ENCODE results near the gene ZMYM1.
"Not testable (repeated sequence)": the region's sequence is repeated elsewhere in the genome, so short reads cannot be mapped to it uniquely, and the experiment has no call there.

The ZMYM1 gene

GRCh38 chr1:35120458-35121133 is 41.4 kb downstream of the ZMYM1 start:
- Histone ChIP-seq H3K36me3 (peaks cover 2% of the 10 kb centered on the region), H3K9me3 (ENCODE audit: severe bottlenecking) (no peaks in the 10 kb centered on the region), H3K4me3 (ENCODE audit: low read depth, low read length) (no peak overlapping the region), H3K27me3 (ENCODE audit: insufficient read depth, low read depth, severe bottlenecking) (no peaks in the 10 kb centered on the region), H3K27ac (no peak overlapping the region)
- no peak for DNase-seq
- TF ChIP-seq, protein P1, sequence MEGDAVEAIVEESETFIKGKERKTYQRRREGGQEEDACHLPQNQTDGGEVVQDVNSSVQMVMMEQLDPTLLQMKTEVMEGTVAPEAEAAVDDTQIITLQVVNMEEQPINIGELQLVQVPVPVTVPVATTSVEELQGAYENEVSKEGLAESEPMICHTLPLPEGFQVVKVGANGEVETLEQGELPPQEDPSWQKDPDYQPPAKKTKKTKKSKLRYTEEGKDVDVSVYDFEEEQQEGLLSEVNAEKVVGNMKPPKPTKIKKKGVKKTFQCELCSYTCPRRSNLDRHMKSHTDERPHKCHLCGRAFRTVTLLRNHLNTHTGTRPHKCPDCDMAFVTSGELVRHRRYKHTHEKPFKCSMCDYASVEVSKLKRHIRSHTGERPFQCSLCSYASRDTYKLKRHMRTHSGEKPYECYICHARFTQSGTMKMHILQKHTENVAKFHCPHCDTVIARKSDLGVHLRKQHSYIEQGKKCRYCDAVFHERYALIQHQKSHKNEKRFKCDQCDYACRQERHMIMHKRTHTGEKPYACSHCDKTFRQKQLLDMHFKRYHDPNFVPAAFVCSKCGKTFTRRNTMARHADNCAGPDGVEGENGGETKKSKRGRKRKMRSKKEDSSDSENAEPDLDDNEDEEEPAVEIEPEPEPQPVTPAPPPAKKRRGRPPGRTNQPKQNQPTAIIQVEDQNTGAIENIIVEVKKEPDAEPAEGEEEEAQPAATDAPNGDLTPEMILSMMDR (IDR thresholded peaks at IDR 0.05; ENCODE audit: low read depth, low read length): no peak

GRCh38 chr1:35122311-35122710 is 43.1 kb downstream of the ZMYM1 start:
- TF ChIP-seq, protein P1 (IDR thresholded peaks at IDR 0.05; ENCODE audit: low read depth, low read length): no peak
- Histone ChIP-seq H3K27me3 (ENCODE audit: insufficient read depth, low read depth, severe bottlenecking) (no peaks in the 10 kb centered on the region), H3K9me3 (ENCODE audit: severe bottlenecking) (no peaks in the 10 kb centered on the region), H3K4me3 (ENCODE audit: low read depth, low read length) (no peak overlapping the region), H3K36me3 (peaks cover 2% of the 10 kb centered on the region), H3K27ac (no peak overlapping the region)
- no peak for DNase-seq

DNA sequence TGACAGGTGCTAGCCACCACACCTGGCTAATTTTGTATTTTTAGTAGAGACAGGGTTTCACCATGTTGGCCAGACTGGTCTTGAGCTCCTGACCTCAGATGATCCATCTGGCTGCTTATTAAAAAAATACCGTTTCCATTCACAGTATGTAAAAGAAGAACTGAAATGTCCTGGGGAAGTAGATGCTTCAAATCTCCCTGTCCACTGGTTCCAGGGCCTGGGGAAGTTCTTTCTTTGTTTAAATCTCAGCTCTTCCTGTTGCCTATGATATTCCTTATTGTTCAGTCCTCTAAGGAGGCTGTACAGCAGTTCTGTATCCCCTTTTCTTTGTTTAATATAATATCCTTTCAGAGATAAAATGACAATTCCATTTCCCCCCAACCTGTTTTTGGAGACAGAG is 47.4 kb downstream of the ZMYM1 start:
- no peak overlapping the region for H3K27ac ChIP-seq
- TF ChIP-seq, protein P1 (IDR thresholded peaks at IDR 0.05; ENCODE audit: low read depth, low read length): no peak
- no peaks in the 10 kb centered on the region for H3K9me3 ChIP-seq (ENCODE audit: severe bottlenecking)
- H3K36me3 ChIP-seq: no peaks in the 10 kb centered on the region
- DNase-seq: no peak
- H3K4me3 ChIP-seq (ENCODE audit: low read depth, low read length): no peak overlapping the region
- no peaks in the 10 kb centered on the region for H3K27me3 ChIP-seq (ENCODE audit: insufficient read depth, low read depth, severe bottlenecking)

GRCh38 chr1:35129080-35129479 is 49.9 kb downstream of the ZMYM1 start:
- DNase-seq: no peak
- Histone ChIP-seq H3K9me3 (ENCODE audit: severe bottlenecking) (no peaks in the 10 kb centered on the region), H3K36me3 (no peaks in the 10 kb centered on the region), H3K27ac (no peak overlapping the region), H3K27me3 (ENCODE audit: insufficient read depth, low read depth, severe bottlenecking) (no peaks in the 10 kb centered on the region), H3K4me3 (ENCODE audit: low read depth, low read length) (no peak overlapping the region)
- TF ChIP-seq, protein P1 (IDR thresholded peaks at IDR 0.05; ENCODE audit: low read depth, low read length): no peak

GRCh38 chr1:35136780-35137179 is 57.6 kb downstream of the ZMYM1 start:
- Histone ChIP-seq H3K36me3 (no peaks in the 10 kb centered on the region), H3K9me3 (ENCODE audit: severe bottlenecking) (no peaks in the 10 kb centered on the region), H3K27me3 (ENCODE audit: insufficient read depth, low read depth, severe bottlenecking) (no peaks in the 10 kb centered on the region), H3K4me3 (ENCODE audit: low read depth, low read length) (no peak overlapping the region), H3K27ac (no peak overlapping the region)
- TF ChIP-seq, protein P1 (IDR thresholded peaks at IDR 0.05; ENCODE audit: low read depth, low read length): no peak
- DNase-seq: no peak

DNA sequence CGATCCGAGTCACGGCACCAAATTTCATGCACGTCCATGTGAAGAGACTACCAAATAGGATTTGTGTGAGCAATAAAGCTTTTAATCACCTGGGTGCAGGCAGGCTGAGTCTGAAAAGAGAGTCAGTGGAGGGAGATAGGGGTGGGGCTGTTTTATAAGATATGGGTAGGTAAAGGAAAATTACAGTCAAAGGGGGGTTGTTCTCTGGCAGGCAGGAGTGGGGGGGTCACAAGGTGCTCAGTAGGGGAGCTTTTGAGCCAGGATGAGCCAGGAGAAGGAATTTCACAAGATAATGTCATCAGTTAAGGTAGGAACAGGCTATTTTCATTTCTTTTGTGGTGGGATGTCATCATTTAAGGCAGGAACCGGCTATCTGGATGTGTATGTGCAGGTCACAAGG is 58.4 kb downstream of the ZMYM1 start:
- not testable (repeated sequence) for H3K9me3 ChIP-seq (ENCODE audit: severe bottlenecking); DNase-seq; H3K36me3 ChIP-seq; H3K27ac ChIP-seq; H3K27me3 ChIP-seq (ENCODE audit: insufficient read depth, low read depth, severe bottlenecking); H3K4me3 ChIP-seq (ENCODE audit: low read depth, low read length)

DNA sequence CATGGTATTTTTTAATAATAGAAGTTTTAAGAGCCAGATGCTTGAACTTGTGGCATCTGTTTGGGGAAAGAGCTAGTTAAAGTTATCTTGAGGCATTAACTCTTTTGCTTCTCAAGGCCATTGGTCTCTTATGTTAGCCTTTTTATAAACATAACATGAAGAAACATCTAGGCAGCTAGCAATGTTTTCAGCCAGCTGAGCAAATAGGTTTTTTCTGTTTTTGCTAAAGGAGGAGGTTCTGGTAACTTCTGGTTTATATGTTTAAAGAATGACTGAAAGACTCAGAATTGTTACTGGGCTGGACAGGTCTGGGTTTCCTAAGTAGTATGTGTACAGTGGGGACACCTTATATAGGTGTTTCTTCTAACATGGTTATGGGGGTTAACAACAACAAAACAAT is 63.1 kb downstream of the ZMYM1 start:
- H3K9me3 ChIP-seq (ENCODE audit: severe bottlenecking); H3K27ac ChIP-seq; H3K27me3 ChIP-seq (ENCODE audit: insufficient read depth, low read depth, severe bottlenecking); H3K36me3 ChIP-seq; H3K4me3 ChIP-seq (ENCODE audit: low read depth, low read length); DNase-seq: not testable (repeated sequence)

- not testable (repeated sequence) for H3K4me3 ChIP-seq (ENCODE audit: low read depth, low read length); H3K36me3 ChIP-seq
Measured at GRCh38 chr1:35142728-35143127, 63.5 kb downstream of the ZMYM1 start.

More at GRCh38 chr1:35142728-35143127, 63.5 kb downstream of the ZMYM1 start:
- not testable (repeated sequence) for DNase-seq; H3K9me3 ChIP-seq (ENCODE audit: severe bottlenecking); H3K27me3 ChIP-seq (ENCODE audit: insufficient read depth, low read depth, severe bottlenecking); H3K27ac ChIP-seq

All from WERI-Rb-1 (cell line).